GM12878 (cell line): ENCODE measurements around the gene MTRF1.

Experiments
- ASH2L ChIP-seq: fragments of 300-600, 200-600 bp; sonication (generic); IDR thresholded peaks from 2 replicates; pipeline ENCODE4 v1.6.1; 2017; ENCODE audit warnings: low read depth, mild to moderate bottlenecking, borderline replicate concordance
- EZH2 ChIP-seq: IDR thresholded peaks from 2 replicates; pipeline ENCODE4 v1.6.1; 2012; ENCODE audit warnings: low read depth, mild to moderate bottlenecking, control low read depth, inconsistent platforms, low read length, borderline replicate concordance; ENCODE audit not compliant: control insufficient read depth
- JUNB ChIP-seq: IDR thresholded peaks from 2 replicates; pipeline ENCODE4 v1.6.1; 2016; ENCODE audit warnings: antibody characterized with exemption, mild to moderate bottlenecking
- ZNF384 ChIP-seq: IDR thresholded peaks from 2 replicates; pipeline ENCODE4 v1.6.1; 2012; ENCODE audit warnings: low read depth, mild to moderate bottlenecking, low read length, improper control_type of control experiment, borderline replicate concordance
- TF ChIP-seq, protein P1 (sequence below): IDR thresholded peaks from 2 replicates; pipeline ENCODE4 v1.6.1; 2011; ENCODE audit warnings: low read depth, mild to moderate bottlenecking, low read length, moderate library complexity, borderline replicate concordance; ENCODE audit errors: extremely low read depth

DNA sequence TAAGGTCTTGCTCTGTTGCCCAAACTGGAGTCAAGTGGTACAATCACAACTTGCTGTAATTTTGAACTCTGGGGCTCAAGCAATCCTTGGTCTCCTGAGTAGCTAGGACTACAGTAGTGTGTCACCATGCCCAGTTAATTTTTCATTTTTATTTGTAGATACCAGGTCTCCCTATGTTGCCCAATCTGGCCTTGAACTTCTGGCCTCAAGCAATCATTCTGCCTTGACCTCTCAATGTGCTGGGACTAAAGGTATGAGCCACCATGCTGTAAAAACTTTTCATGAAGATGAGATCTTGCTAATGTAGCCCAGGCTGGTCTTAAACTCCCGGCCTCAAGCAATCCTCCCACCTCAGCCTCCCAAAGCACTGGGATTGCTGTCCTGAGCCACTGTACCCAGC lies 32.6 kb upstream of the MTRF1 start:
- TF ChIP-seq ASH2L (no peak), JUNB (no peak), EZH2 (no peak), ZNF384 (no peak)
- TF ChIP-seq, protein P1, sequence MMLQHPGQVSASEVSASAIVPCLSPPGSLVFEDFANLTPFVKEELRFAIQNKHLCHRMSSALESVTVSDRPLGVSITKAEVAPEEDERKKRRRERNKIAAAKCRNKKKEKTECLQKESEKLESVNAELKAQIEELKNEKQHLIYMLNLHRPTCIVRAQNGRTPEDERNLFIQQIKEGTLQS, result no peak
